B cell (primary cell): ENCODE results near the gene CNGA2. TPM values are rescaled to one million over a fixed set of nuclear protein-coding genes. Genes with fewer than 3 reads are reported as not detected.

Source experiments
- ATAC-seq: fragments of 200-7000 bp; cut with Tn5 transposase; one replicate; pipeline ENCODE4 v1.10.0; 2021; ENCODE audit warnings: low read depth, mild to moderate bottlenecking, moderate number of reproducible peaks, moderate library complexity
- CTCF ChIA-PET: fragments of 350-600 bp; sonication (Branson Sonifier 250); formaldehyde crosslinking; loops from one replicate; lab custom pipeline; 2021; ENCODE audit warnings: antibody characterized with exemption, inconsistent platforms; lab: Charles Lee
- POLR2A ChIA-PET: fragments of 350-600 bp; sonication (Branson Sonifier 250); formaldehyde crosslinking; loops from one replicate; lab custom pipeline; 2021; ENCODE audit warnings: antibody characterized with exemption; lab: Charles Lee
- DNase-seq: peaks from one replicate; pipeline ENCODE4 v3.0.0; 2013
- H2AFZ ChIP-seq: 2 replicates; pipeline ENCODE4 v1.6.1; 2012; ENCODE audit warnings: mild to moderate bottlenecking, low read depth, low read length; ENCODE audit not compliant: insufficient read depth, poor library complexity, severe bottlenecking
- H3K27ac ChIP-seq, 2 donors: 1 replicate in 1 of 2; 2 replicates in 1 of 2; pipeline ENCODE4 v1.5.1; 2012 to 2013; ENCODE audit warnings: low read length in 2 of 2, mild to moderate bottlenecking in 2 of 2, moderate library complexity in 1 of 2
- H3K27me3 ChIP-seq, 4 experiments: fragments of 200-600 bp in 1 of 4; sonication (generic) in 1 of 4; replicated peaks in 1 of 4; 1 replicate in 2 of 4; 2 replicates in 2 of 4; pipeline versions ENCODE4 v1.6.1 to v1.7.0; 2013 to 2016; ENCODE audit warnings: low read length in 3 of 4, mild to moderate bottlenecking in 2 of 4, mixed read lengths in 1 of 4, moderate library complexity in 1 of 4; ENCODE audit not compliant: insufficient read depth in 4 of 4, control insufficient read depth in 3 of 4; ENCODE audit errors: control extremely low read depth in 1 of 4
- H3K36me3 ChIP-seq, 2 experiments: replicated peaks in 1 of 2; 1 replicate in 1 of 2; 2 replicates in 1 of 2; pipeline versions ENCODE4 v1.6.1 to v1.7.1; 2013; ENCODE audit warnings: low read length in 1 of 2; ENCODE audit not compliant: insufficient read depth in 2 of 2, control insufficient read depth in 1 of 2; ENCODE audit errors: control extremely low read depth in 1 of 2, extremely low read depth in 1 of 2
- H3K4me1 ChIP-seq, 2 donors: fragments of 200-600 bp in 1 of 2; sonication (generic) in 1 of 2; 1 replicate in 1 of 2; 2 replicates in 1 of 2; pipeline versions ENCODE4 v1.5.1 to v1.6.1; 2013 to 2017; ENCODE audit warnings: low read length in 2 of 2; ENCODE audit not compliant: control insufficient read depth in 2 of 2, insufficient read depth in 2 of 2
- H3K4me2 ChIP-seq: replicated peaks from 2 replicates; pipeline ENCODE3; 2012; ENCODE audit warnings: mild to moderate bottlenecking, low read depth, low read length; ENCODE audit not compliant: poor library complexity, severe bottlenecking
- H3K4me3 ChIP-seq, 5 experiments: fragments of 200-600 bp in 1 of 5; sonication (generic) in 1 of 5; 1 replicate in 3 of 5; 2 replicates in 2 of 5; pipeline versions ENCODE4 v1.5.1 to v1.7.0; 2011 to 2016; ENCODE audit warnings: low read length in 4 of 5, mild to moderate bottlenecking in 4 of 5, low read depth in 2 of 5, control low read depth in 1 of 5, moderate library complexity in 1 of 5; ENCODE audit not compliant: insufficient read depth in 1 of 5; ENCODE audit errors: control extremely low read depth in 1 of 5, extremely low read depth in 1 of 5
- H3K79me2 ChIP-seq: fragments of 200-600 bp; sonication (generic); one replicate; pipeline ENCODE4 v1.6.0; 2016; ENCODE audit warnings: low read length; ENCODE audit not compliant: control insufficient read depth, insufficient read depth
- H3K9ac ChIP-seq: fragments of 200-600 bp; sonication (generic); 2 replicates; pipeline ENCODE4 v1.6.1; 2017; ENCODE audit warnings: mild to moderate bottlenecking, low read length, moderate library complexity
- H3K9me3 ChIP-seq, 3 donors: one replicate each; pipeline versions ENCODE4 v1.6.1 to v1.7.1; 2013; ENCODE audit warnings: low read length in 2 of 3; ENCODE audit not compliant: control insufficient read depth in 2 of 3, insufficient read depth in 1 of 3; ENCODE audit errors: control extremely low read depth in 1 of 3
- H4K20me1 ChIP-seq: 2 replicates; pipeline ENCODE4 v1.6.0; 2012; ENCODE audit warnings: mild to moderate bottlenecking, low read length; ENCODE audit not compliant: insufficient read depth, control insufficient read depth, poor library complexity, severe bottlenecking
- H3K27ac Mint-ChIP-seq: one replicate; pipeline ENCODE4 v1.8.0; 2021; ENCODE audit warnings: mixed read lengths
- H3K27me3 Mint-ChIP-seq: one replicate; pipeline ENCODE4 v1.8.0; 2021; ENCODE audit warnings: mixed read lengths
- H3K4me1 Mint-ChIP-seq: one replicate; pipeline ENCODE4 v1.8.0; 2021; ENCODE audit warnings: mixed read lengths
- H3K4me3 Mint-ChIP-seq: one replicate; pipeline ENCODE4 v1.8.0; 2021; ENCODE audit warnings: mixed read lengths
- H3K9me3 Mint-ChIP-seq: one replicate; pipeline ENCODE4 v1.8.0; 2022; ENCODE audit warnings: mixed read lengths; ENCODE audit not compliant: insufficient read depth
- CTCF ChIP-seq: fragments of 200-600 bp; IDR thresholded peaks from one replicate; pipeline ENCODE4 v1.8.0; 2022; ENCODE audit warnings: antibody characterized with exemption, mild to moderate bottlenecking
- EZH2 ChIP-seq: IDR thresholded peaks from 2 replicates; pipeline ENCODE4 v1.6.1; 2012; ENCODE audit warnings: borderline replicate concordance, low read depth, mild to moderate bottlenecking, moderate library complexity, low read length; ENCODE audit not compliant: insufficient read depth, poor library complexity, severe bottlenecking
- WGBS: methylation state at CpG from one replicate; pipeline ENCODE4 v1.1.5; 2013; ENCODE audit warnings: missing lambda C conversion rate; ENCODE audit not compliant: insufficient coverage; 5-methylcytosine and 5-hydroxymethylcytosine counted together
- intact Hi-C: fragments of 100-400 bp; cut with micrococcal nuclease; formaldehyde crosslinking; loops from one replicate; pipeline ENCODE4 v1.10.0; 2022
- polyA plus RNA-seq: library from polyadenylated mRNA; depleted of rRNA; stranded (reverse); fragments of >200 nt; gene quantifications from 2 replicates; pipeline ENCODE4 v1.2.3, GENCODE V29; 2012
- total RNA-seq, 2 donors: library from RNA; stranded (reverse); fragments of 120-200 nt in 1 of 2; gene quantifications; 1 replicate in 1 of 2; 2 replicates in 1 of 2; pipeline versions ENCODE4 v1.2.3 to v1.2.4, GENCODE V29; 2013 to 2022

CNGA2 gene
- total and polyA plus RNA-seq, 2 donors (not counting 1 experiment from before 2014, with no cell fraction given): not detected

- no peak overlapping the region for H3K4me2 ChIP-seq
- no peaks in the 10 kb centered on the region for H3K27me3 ChIP-seq
- H2AFZ ChIP-seq: no peak overlapping the region
- H3K9me3 Mint-ChIP-seq: no peaks in the 10 kb centered on the region
- 96% methylated on average over 5 of the region's 5 CpGs for WGBS
- TF ChIP-seq EZH2 (no peak), CTCF (no peak)
- H3K4me3 Mint-ChIP-seq: no peak overlapping the region
- no peak overlapping the region for H3K27ac Mint-ChIP-seq
- H3K79me2 ChIP-seq: no peaks in the 10 kb centered on the region
- no peaks in the 10 kb centered on the region for H3K4me1 Mint-ChIP-seq
- ChIA-PET CTCF (no interaction called here), POLR2A (no interaction called here)
- H4K20me1 ChIP-seq: no peaks in the 10 kb centered on the region
- no peaks in the 10 kb centered on the region for H3K9me3 ChIP-seq
- no peak overlapping the region for H3K27ac ChIP-seq
- H3K9ac ChIP-seq: no peak overlapping the region
- intact Hi-C loops: no loop called here
- DNase-seq (no peak), ATAC-seq (no peak)
- peaks cover 3% of the 10 kb centered on the region for H3K27me3 Mint-ChIP-seq
- H3K4me3 ChIP-seq: no peak overlapping the region
- H3K36me3 ChIP-seq: no peaks in the 10 kb centered on the region
- no peaks in the 10 kb centered on the region for H3K4me1 ChIP-seq
Observed at GRCh38 chrX:151750511-151750910, 16.0 kb downstream of the CNGA2 start.

DNA sequence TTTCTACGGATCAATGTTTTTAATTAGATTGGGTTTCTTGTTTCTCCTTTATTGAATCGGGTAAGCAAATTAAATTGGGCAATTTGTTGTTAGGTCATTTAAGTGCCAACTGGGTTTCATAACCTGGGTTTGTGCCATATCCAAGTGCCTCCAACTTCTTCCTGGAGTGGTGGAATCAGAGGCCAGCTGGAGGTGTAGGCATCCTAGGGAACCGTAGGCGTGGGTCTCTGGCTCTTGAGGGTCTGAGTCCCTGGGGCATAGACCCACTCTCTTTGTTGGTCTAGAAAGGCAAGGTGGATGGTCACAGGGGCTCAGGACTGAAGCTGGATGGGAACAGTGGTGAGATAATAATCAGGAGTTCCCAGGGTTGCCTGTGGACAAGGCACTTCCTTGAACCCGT is 18.3 kb downstream of the CNGA2 start:
- 100% methylated on average over 1 of the region's 5 CpGs for WGBS
- H3K27me3 Mint-ChIP-seq: peaks cover 3% of the 10 kb centered on the region

More for the DNA sequence above, 18.3 kb downstream of the CNGA2 start:
- H4K20me1 ChIP-seq: no peaks in the 10 kb centered on the region
- no peaks in the 10 kb centered on the region for H3K4me1 Mint-ChIP-seq
- no peaks in the 10 kb centered on the region for H3K9me3 ChIP-seq
- no peak overlapping the region for H3K4me3 Mint-ChIP-seq
- no peaks in the 10 kb centered on the region for H3K4me1 ChIP-seq
- H3K27me3 ChIP-seq: no peaks in the 10 kb centered on the region
- H3K27ac Mint-ChIP-seq: no peak overlapping the region
- H3K27ac ChIP-seq: no peak overlapping the region
- no peak overlapping the region for H2AFZ ChIP-seq
- no peaks in the 10 kb centered on the region for H3K79me2 ChIP-seq
- ATAC-seq (no peak), DNase-seq (no peak)
- CTCF ChIA-PET: no interaction called here
- POLR2A ChIA-PET: no interaction called here
- no peak overlapping the region for H3K9ac ChIP-seq
- no peaks in the 10 kb centered on the region for H3K9me3 Mint-ChIP-seq
- intact Hi-C loops: no loop called here
- no peak overlapping the region for H3K4me3 ChIP-seq
- TF ChIP-seq EZH2 (no peak), CTCF (no peak)
- no peak overlapping the region for H3K4me2 ChIP-seq
- no peaks in the 10 kb centered on the region for H3K36me3 ChIP-seq
